HL-60 (cell line): ENCODE results near the gene TMEM163.

Experiments used
- CTCF ChIP-seq: IDR thresholded peaks from one replicate; pipeline ENCODE4 v1.5.1; 2011; ENCODE audit warnings: low read length, control low read depth, inconsistent platforms; ENCODE audit not compliant: insufficient read depth
- POLR2AphosphoS5 ChIP-seq: IDR thresholded peaks from 2 replicates; pipeline ENCODE4 v1.6.1; 2012; ENCODE audit warnings: low read depth
- REST ChIP-seq: IDR thresholded peaks from 2 replicates; pipeline ENCODE4 v1.6.1; 2012; ENCODE audit warnings: low read depth; ENCODE audit not compliant: insufficient replicate concordance
- SPI1 ChIP-seq: IDR thresholded peaks from 2 replicates; pipeline ENCODE4 v1.6.1; 2012; ENCODE audit warnings: low read depth, mild to moderate bottlenecking, borderline replicate concordance

- TF ChIP-seq CTCF (peak; percentile 2), POLR2AphosphoS5 (no peak), REST (no peak), SPI1 (no peak)
Measured at GRCh38 chr2:134657650-134658250, 61.0 kb downstream of the TMEM163 start.
